Peyer's patch (tissue), 4 donors: ENCODE data around the gene HEXIM1. TPM values are rescaled to one million over a fixed set of nuclear protein-coding genes. Genes with fewer than 3 reads are reported as not detected.

Source experiments
- DNase-seq, 3 donors: peaks; one replicate each; pipeline ENCODE4 v3.0.0-alpha.2; 2017 to 2019
- H3K27ac ChIP-seq, 4 donors: fragments of 200-600 bp; sonication (generic); one replicate each; pipeline ENCODE4 v1.5.1; 2016 to 2019
- H3K27me3 ChIP-seq, 2 donors: fragments of 200-600 bp; sonication (generic); one replicate each; pipeline ENCODE4 v1.5.1; 2019
- H3K36me3 ChIP-seq, 3 donors: fragments of 200-600 bp; sonication (generic); one replicate each; pipeline ENCODE4 v1.5.1; 2016 to 2019
- H3K4me1 ChIP-seq, 4 donors: fragments of 200-600 bp; sonication (generic); one replicate each; pipeline ENCODE4 v1.5.1; 2016 to 2019
- H3K4me3 ChIP-seq, 4 donors: fragments of 200-600 bp; sonication (generic); 1 replicate in 3 of 4; 2 replicates in 1 of 4; pipeline ENCODE4 v1.5.1; 2016 to 2019; ENCODE audit warnings: mild to moderate bottlenecking in 1 of 4
- H3K9me3 ChIP-seq, 4 donors: fragments of 200-600 bp; sonication (generic); one replicate each; pipeline ENCODE4 v1.5.1; 2016 to 2019; ENCODE audit warnings: mild to moderate bottlenecking in 1 of 4
- POLR2A ChIP-seq, 2 donors: fragments of 450-650 bp; IDR thresholded peaks; one replicate each; pipeline ENCODE4 v1.5.1; 2017; ENCODE audit warnings: antibody characterized with exemption in 2 of 2, mild to moderate bottlenecking in 2 of 2, moderate library complexity in 2 of 2
- total RNA-seq, 4 donors: library from RNA; depleted of rRNA; stranded (reverse); fragments of >200 nt; gene quantifications; one replicate each; pipeline ENCODE4 v1.1.0, GENCODE V29; 2016
- TF ChIP-seq, protein P1 (sequence below), 6 experiments: fragments of 450-650 bp in 4 of 6; fragments of 200-600 bp in 2 of 6; sonication (generic) in 1 of 6; IDR thresholded peaks; one replicate each; pipeline ENCODE4 v1.5.1; 2017 to 2019; ENCODE audit warnings: antibody characterized with exemption in 6 of 6, mild to moderate bottlenecking in 3 of 6, moderate library complexity in 1 of 6

HEXIM1 gene, protein sequence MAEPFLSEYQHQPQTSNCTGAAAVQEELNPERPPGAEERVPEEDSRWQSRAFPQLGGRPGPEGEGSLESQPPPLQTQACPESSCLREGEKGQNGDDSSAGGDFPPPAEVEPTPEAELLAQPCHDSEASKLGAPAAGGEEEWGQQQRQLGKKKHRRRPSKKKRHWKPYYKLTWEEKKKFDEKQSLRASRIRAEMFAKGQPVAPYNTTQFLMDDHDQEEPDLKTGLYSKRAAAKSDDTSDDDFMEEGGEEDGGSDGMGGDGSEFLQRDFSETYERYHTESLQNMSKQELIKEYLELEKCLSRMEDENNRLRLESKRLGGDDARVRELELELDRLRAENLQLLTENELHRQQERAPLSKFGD
- total RNA-seq = 10 to 100 TPM; 24.3 to 41.8 (median 31.7) TPM

DNA sequence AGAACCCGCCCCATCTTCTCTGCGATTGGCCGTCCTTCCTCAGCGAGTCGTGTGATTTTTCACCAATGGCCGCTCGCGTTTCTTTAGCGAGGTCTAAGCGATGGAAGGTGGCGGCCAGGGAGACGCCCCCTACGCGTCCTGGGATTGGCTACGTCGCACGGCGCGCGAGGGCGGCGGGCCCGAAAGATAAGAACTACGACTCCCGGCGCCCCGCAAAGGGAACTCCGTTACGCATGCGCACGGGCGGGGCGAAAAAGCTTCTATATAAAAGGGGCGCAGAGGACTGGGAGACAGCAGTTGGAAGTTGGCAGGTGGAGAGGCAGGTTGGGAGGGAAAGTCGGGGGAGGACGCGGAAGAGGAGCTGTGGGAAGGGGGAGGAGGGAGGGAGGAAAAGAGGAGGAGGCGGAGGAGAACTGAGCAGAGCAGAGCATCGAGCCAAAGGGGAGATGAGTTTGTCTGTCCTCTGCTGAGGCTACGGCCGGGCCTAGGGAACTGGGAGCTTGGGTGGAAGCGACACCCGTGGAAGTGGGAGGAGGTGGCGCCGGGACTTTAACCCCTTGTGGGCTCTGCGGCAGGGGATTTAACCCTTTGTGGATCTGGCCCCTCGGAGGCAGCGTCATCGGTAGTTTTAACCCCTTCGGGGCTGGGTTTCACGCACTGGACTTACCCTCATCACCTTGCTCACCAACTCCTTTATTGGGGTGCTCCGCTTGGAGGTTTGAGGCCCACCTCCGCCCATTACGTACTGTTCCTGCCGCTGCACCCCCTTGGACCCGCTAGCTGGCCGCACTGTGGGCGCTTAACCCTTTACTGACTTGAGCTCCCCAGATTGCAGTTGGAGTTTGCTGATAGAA lies at the start of gene HEXIM1:
Gene HEXIM1, plus strand, starts transcription at position 293 of the 854 bp plus-strand sequence. CDS start 716 bp downstream, outside the sequence.
- peak; percentile 99 to 100 for TF ChIP-seq POLR2A (IDR thresholded peaks at IDR 0.05)
- TF ChIP-seq, protein P1, sequence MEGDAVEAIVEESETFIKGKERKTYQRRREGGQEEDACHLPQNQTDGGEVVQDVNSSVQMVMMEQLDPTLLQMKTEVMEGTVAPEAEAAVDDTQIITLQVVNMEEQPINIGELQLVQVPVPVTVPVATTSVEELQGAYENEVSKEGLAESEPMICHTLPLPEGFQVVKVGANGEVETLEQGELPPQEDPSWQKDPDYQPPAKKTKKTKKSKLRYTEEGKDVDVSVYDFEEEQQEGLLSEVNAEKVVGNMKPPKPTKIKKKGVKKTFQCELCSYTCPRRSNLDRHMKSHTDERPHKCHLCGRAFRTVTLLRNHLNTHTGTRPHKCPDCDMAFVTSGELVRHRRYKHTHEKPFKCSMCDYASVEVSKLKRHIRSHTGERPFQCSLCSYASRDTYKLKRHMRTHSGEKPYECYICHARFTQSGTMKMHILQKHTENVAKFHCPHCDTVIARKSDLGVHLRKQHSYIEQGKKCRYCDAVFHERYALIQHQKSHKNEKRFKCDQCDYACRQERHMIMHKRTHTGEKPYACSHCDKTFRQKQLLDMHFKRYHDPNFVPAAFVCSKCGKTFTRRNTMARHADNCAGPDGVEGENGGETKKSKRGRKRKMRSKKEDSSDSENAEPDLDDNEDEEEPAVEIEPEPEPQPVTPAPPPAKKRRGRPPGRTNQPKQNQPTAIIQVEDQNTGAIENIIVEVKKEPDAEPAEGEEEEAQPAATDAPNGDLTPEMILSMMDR (IDR thresholded peaks at IDR 0.05) = peak in 2 of 6 experiments; percentile 3 to 6
- no peaks in the 10 kb centered on the region for H3K27me3 ChIP-seq
- peaks cover 3 to 48% (median 24%) of the 10 kb centered on the region in 4 donors for H3K4me1 ChIP-seq
- H3K4me3 ChIP-seq = peak within 1 kb of the TSS; percentile 65 to 83 (median 72)
- H3K36me3 ChIP-seq = no peaks in the 10 kb centered on the region
- H3K9me3 ChIP-seq = no peaks in the 10 kb centered on the region
- H3K27ac ChIP-seq = peak within 1 kb of the TSS; percentile 88 to 99 (median 96)
- peak; percentile 99 to 100 (median 99) for DNase-seq

DNA sequence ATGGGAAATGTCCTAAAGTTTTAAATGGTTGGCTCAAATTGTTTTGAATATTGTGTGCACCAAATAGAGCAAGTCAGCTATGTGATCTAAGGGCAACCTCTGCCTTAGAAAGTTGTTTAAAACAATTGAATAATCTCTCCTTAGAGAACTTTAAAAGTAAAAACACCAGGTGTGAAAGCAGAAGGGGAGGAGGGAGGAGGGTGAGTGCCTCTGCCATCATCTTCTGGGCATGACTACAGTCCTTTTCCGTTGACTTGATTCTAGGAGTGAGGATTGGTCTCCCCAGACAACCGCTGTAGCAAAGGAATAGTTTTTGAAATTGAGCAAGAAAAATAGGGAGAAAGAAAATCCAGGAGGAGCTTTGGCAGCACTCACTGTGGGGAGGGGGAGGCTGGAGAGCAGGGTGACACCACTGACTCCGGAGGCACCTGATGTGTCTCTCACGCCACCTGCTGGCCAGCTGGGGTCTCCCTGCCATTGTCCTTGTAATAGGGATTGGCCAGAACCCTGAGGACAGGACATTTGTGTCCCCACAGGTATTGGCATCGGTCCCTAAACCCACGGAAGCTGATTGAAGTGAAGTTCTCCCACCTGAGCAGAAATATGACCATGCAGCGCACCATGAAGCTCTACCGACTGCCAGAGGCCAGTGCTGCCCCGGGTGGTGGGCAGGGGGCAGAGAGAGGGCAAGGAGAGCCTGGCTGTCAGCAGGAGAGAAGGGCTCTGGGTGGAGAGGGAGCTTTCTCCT lies 49.2 kb upstream of the HEXIM1 start:
- Histone ChIP-seq H3K36me3 (peaks cover 0 to 96% (median 4%) of the 10 kb centered on the region in 3 donors), H3K9me3 (no peaks in the 10 kb centered on the region), H3K4me1 (peaks cover 0 to 8% (median 0%) of the 10 kb centered on the region in 4 donors), H3K27ac (peak overlapping the region in 2 of 4 donors; percentile 5 to 7), H3K27me3 (no peaks in the 10 kb centered on the region), H3K4me3 (no peak overlapping the region)
- TF ChIP-seq POLR2A (IDR thresholded peaks at IDR 0.05) = no peak
- TF ChIP-seq, protein P1 (IDR thresholded peaks at IDR 0.05) = peak; percentile 55 to 92 (median 83)
- peak; percentile 79 to 95 (median 90) for DNase-seq

DNA sequence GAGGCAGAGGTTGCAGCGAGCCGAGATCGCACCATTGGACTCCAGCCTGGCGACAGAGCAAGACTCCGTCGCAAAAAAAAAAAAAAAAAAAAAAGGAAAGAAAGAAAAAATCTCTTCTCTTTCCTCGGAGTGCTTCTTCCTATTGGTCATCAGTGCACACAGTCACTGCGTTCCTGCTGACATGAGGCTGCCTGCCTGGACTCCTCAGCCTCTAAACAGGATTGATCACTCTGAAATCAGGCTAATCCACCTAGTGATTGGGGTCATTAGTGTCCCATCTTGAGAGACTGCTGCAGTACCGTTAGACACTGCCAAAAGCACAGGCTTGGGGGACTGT lies 46.8 kb upstream of the HEXIM1 start:
- H3K27me3 ChIP-seq = no peaks in the 10 kb centered on the region
- no peaks in the 10 kb centered on the region for H3K9me3 ChIP-seq
- peaks cover 0 to 8% (median 0%) of the 10 kb centered on the region in 4 donors for H3K4me1 ChIP-seq
- no peak for TF ChIP-seq POLR2A (IDR thresholded peaks at IDR 0.05)
- TF ChIP-seq, protein P1 (IDR thresholded peaks at IDR 0.05) = no peak
- DNase-seq = no peak
- peaks cover 0 to 97% (median 4%) of the 10 kb centered on the region in 3 donors for H3K36me3 ChIP-seq
- no peak overlapping the region for H3K4me3 ChIP-seq
- H3K27ac ChIP-seq = no peak overlapping the region

DNA sequence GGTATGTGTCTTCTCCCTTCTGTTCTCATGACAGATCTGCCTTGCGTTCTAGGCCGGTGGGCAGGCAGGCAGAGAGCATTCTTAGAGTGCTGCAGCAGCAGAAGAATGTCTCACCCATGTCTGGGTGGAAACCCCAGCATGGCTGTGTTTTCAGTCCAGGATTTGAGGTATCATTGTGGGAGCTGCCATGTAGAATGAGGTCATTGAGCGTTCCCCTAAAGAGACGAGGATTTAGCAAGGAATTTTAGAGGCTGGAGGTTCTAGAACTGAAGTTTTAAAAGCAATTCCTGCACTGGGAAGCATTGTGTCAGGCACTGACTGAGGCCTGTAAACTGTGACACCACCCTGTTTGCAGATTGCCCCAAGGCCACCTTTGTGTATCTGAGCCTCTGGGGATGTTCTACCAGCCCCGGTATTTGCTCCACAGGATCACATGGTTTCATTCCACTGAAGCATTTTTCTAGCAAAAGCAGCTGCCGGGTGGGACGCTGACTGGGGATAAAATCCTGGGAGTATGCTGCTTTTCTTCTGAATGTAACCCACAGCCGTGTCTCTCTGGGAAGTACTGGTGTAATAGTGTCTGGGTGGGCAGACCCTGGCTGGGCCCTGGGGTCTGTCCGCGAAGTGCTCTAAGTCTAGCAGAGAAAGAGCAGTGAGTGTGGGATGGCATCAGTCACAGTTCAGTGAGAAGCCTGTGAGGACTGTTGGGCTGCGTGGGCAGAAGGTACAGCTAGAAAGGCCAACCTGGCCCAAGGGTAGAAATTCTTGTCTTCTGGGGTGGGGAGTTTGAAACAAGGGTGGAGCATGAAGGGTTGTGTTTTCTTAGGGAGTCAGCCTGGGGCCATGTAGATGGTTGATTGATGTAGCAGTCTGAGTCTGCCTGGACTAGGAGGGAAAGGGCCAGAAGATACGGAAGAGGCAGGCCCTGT lies 46.1 kb upstream of the HEXIM1 start:
- no peak for DNase-seq
- TF ChIP-seq, protein P1 (IDR thresholded peaks at IDR 0.05) = no peak
- no peak for TF ChIP-seq POLR2A (IDR thresholded peaks at IDR 0.05)
- H3K9me3 ChIP-seq = no peaks in the 10 kb centered on the region
- H3K36me3 ChIP-seq = peaks cover 0 to 95% (median 4%) of the 10 kb centered on the region in 3 donors
- peaks cover 0 to 8% (median 0%) of the 10 kb centered on the region in 4 donors for H3K4me1 ChIP-seq
- no peaks in the 10 kb centered on the region for H3K27me3 ChIP-seq
- H3K4me3 ChIP-seq = no peak overlapping the region
- no peak overlapping the region for H3K27ac ChIP-seq
